ENCODE measurements around the gene HLTF. TPM values are rescaled to one million over a fixed set of nuclear protein-coding genes. Genes with fewer than 3 reads are reported as not detected.

The HLTF gene
- total and polyA plus RNA-seq, 2 of the 13 experiments (the other 11 are each of a cell fraction or from before 2014, with no cell fraction given): 12.0 to 22.9 TPM

- TF ChIP-seq ZNF629 (CRISPR knock-in tag; conservative IDR thresholded peaks at IDR 0.05) (peak; percentile 41; the same call in 1 of the 2 replicates), HMGXB3 (CRISPR knock-in tag; IDR thresholded peaks at IDR 0.05; ENCODE audit: borderline replicate concordance) (peak; percentile 53; the same call in 1 of the 2 replicates), ZBTB8A (CRISPR knock-in tag; IDR thresholded peaks at IDR 0.05; ENCODE audit: borderline replicate concordance, low read depth) (no peak), ZMAT3 (CRISPR knock-in tag; conservative IDR thresholded peaks at IDR 0.05) (peak; percentile 78), BCL6 (CRISPR knock-in tag; IDR thresholded peaks at IDR 0.05) (peak; percentile 51; the same call in 1 of the 2 replicates), GABPA (IDR thresholded peaks at IDR 0.05; ENCODE audit: low read depth, low read length) (peak; percentile 33; the same call in 1 of the 2 replicates), GABPA (CRISPR knock-in tag; IDR thresholded peaks at IDR 0.05; ENCODE audit: low read depth) (peak; percentile 73), ARID5B (CRISPR knock-in tag; IDR thresholded peaks at IDR 0.05) (peak; percentile 49), ARNT (IDR thresholded peaks at IDR 0.05) (no peak), ZNF318 (CRISPR knock-in tag; IDR thresholded peaks at IDR 0.05) (peak; percentile 18; the same call in 1 of the 2 replicates), ELF4 (CRISPR knock-in tag; IDR thresholded peaks at IDR 0.05; ENCODE audit: borderline replicate concordance) (0 out of 2 replicates have a peak, but pooled peaks have one; percentile 37)
Observed at GRCh38 chr3:149086232-149086988, at the start of gene HLTF (continued).
